NCI-H226 (cell line): ENCODE measurements around the gene TMEM14A.
"Not testable (repeated sequence)": the region's sequence is repeated elsewhere in the genome, so short reads cannot be mapped to it uniquely, and the experiment has no call there.

Source experiments
- DNase-seq: peaks from one replicate; pipeline ENCODE4 v3.0.0-alpha.2; 2015

The TMEM14A gene

GRCh38 chr6:52661551-52661950 lies 9.4 kb upstream of the TMEM14A start:
- DNase-seq = no peak

GRCh38 chr6:52662031-52662430 lies 8.9 kb upstream of the TMEM14A start:
- DNase-seq = no peak

GRCh38 chr6:52663120-52663935 lies 7.6 kb upstream of the TMEM14A start:
- no peak for DNase-seq

- no peak for DNase-seq
These were observed 7.1 kb upstream of the TMEM14A start for GRCh38 chr6:52663936-52664185.

- peak; percentile 95 for DNase-seq
These were observed 6.5 kb upstream of the TMEM14A start for GRCh38 chr6:52664186-52664990.

- no peak for DNase-seq
These were observed 5.8 kb upstream of the TMEM14A start for GRCh38 chr6:52664991-52665686.

GRCh38 chr6:52666071-52666470 lies 4.8 kb upstream of the TMEM14A start:
- no peak for DNase-seq

- no peak for DNase-seq
These were observed 4.4 kb upstream of the TMEM14A start for GRCh38 chr6:52666523-52666922.

- DNase-seq = no peak
These were observed 3.3 kb upstream of the TMEM14A start for GRCh38 chr6:52667572-52667971.

GRCh38 chr6:52671676-52672075 lies 763 bp downstream of the TMEM14A start:
- no peak for DNase-seq

GRCh38 chr6:52672412-52673025 lies 1.6 kb downstream of the TMEM14A start:
- peak; percentile 79 for DNase-seq

- no peak for DNase-seq
These were observed 3.8 kb downstream of the TMEM14A start for GRCh38 chr6:52674666-52675065.

- DNase-seq = no peak
These were observed 4.5 kb downstream of the TMEM14A start for GRCh38 chr6:52675372-52675771.

GRCh38 chr6:52676631-52677030 lies 5.7 kb downstream of the TMEM14A start:
- not testable (repeated sequence) for DNase-seq

GRCh38 chr6:52681416-52681815 lies 10.5 kb downstream of the TMEM14A start:
- DNase-seq = no peak

- no peak for DNase-seq
These were observed 16.2 kb downstream of the TMEM14A start for GRCh38 chr6:52686878-52687699.

- DNase-seq = no peak
These were observed 18.9 kb downstream of the TMEM14A start for GRCh38 chr6:52689857-52690256.

GRCh38 chr6:52691718-52692117 lies 20.8 kb downstream of the TMEM14A start:
- no peak for DNase-seq

- no peak for DNase-seq
These were observed 22.9 kb downstream of the TMEM14A start for GRCh38 chr6:52693773-52694172.

GRCh38 chr6:52694404-52694803 lies 23.5 kb downstream of the TMEM14A start:
- DNase-seq = no peak

- DNase-seq = no peak
These were observed 25.5 kb downstream of the TMEM14A start for GRCh38 chr6:52696418-52696817.

GRCh38 chr6:52697903-52698302 lies 27.0 kb downstream of the TMEM14A start:
- DNase-seq = peak; percentile 16
